ENCODE measurements around the gene UBL7.

Gene UBL7

DNA sequence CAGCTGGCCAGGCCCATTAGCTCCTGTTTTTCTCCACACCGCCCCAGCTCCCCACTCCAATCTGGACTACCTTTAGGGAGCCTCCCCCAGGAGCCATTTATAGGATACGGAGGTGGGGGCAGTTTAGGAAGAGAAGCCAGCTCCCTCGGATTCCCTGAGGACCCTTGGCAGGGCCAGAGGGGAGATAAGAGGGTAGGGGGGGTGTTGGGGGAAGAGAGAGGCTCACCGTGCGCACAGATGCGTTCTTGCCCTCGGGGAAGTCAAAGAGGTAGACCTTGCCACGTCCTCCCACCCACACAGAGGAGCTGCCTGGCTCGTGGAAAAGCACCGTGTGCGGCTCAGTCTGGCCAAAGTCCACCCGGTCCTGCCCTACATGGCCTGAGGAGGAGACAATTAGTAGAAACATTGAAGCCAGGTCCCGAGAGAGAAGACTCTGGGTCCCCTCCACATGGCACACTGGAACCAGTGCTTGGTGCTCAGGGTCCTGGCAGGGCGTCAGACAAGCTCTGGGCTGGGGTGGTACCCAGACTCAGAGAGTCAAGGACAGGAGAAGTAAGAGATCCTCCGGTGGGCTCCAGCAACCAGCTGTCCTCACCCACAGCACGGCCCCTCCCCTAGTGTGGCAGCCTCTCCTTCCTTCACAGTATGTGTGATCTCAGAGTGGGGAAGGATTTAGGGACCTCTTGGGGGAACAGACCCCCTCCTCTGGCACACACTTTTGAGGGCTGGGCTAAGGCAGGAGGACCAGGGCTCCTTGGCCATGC is 42.2 kb downstream of the UBL7 start:
- no peaks in the 10 kb centered on the region for H3K36me3 ChIP-seq (ENCODE audit: control insufficient read depth, low read length)
- no peaks in the 10 kb centered on the region for H3K9me2 ChIP-seq (replicated peaks; ENCODE audit: control insufficient read depth, low read length)
- peaks cover 19% of the 10 kb centered on the region for H4K20me1 ChIP-seq (ENCODE audit: control insufficient read depth, insufficient read depth, low read depth, low read length)
- no peaks in the 10 kb centered on the region for H3K4me1 ChIP-seq (ENCODE audit: control insufficient read depth, low read length)
- H3K4me2 ChIP-seq (ENCODE audit: low read length): no peak overlapping the region
- H3K79me2 ChIP-seq (ENCODE audit: control insufficient read depth, low read length): no peaks in the 10 kb centered on the region
- TF ChIP-seq, protein P1, sequence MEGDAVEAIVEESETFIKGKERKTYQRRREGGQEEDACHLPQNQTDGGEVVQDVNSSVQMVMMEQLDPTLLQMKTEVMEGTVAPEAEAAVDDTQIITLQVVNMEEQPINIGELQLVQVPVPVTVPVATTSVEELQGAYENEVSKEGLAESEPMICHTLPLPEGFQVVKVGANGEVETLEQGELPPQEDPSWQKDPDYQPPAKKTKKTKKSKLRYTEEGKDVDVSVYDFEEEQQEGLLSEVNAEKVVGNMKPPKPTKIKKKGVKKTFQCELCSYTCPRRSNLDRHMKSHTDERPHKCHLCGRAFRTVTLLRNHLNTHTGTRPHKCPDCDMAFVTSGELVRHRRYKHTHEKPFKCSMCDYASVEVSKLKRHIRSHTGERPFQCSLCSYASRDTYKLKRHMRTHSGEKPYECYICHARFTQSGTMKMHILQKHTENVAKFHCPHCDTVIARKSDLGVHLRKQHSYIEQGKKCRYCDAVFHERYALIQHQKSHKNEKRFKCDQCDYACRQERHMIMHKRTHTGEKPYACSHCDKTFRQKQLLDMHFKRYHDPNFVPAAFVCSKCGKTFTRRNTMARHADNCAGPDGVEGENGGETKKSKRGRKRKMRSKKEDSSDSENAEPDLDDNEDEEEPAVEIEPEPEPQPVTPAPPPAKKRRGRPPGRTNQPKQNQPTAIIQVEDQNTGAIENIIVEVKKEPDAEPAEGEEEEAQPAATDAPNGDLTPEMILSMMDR (IDR thresholded peaks at IDR 0.05; ENCODE audit: low read depth, low read length, poor library complexity, severe bottlenecking): no peak
- TF ChIP-seq EZH2phosphoT487 (IDR thresholded peaks at IDR 0.05; ENCODE audit: borderline replicate concordance, low read length): no peak
- peaks cover 100% of the 10 kb centered on the region for H3K27me3 ChIP-seq (ENCODE audit: control insufficient read depth, low read length)
- no peak overlapping the region for H3K27ac ChIP-seq (ENCODE audit: low read depth, low read length)
- no peak overlapping the region for H3K4me3 ChIP-seq (ENCODE audit: low read length)
- H3F3A ChIP-seq (ENCODE audit: control insufficient read depth, insufficient read depth): no peaks in the 10 kb centered on the region
- no peaks in the 10 kb centered on the region for H3K9me3 ChIP-seq (ENCODE audit: control insufficient read depth, insufficient read depth, low read length)

DNA sequence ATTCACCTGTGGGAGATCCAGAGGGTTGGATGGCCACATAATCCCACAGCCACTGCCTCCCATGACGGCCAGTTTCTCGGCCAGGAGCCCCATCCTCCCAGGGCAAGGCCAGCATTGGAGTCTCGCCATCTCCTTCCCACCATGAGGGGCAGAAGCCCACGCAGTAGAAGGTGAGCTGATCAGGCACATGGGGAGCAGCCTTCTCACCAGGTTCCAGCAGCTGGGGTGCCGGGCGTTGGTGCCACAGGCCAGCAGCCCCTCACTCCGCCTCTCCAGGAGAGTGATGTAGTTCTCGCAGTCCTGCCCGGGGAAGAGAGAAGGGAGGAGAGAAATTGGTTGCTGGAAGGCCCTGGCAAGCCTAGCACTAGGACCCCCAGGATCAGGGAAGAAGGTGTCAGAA is 43.3 kb downstream of the UBL7 start:
- no peak overlapping the region for H3K4me2 ChIP-seq (ENCODE audit: low read length)
- H4K20me1 ChIP-seq (ENCODE audit: control insufficient read depth, insufficient read depth, low read depth, low read length): peaks cover 19% of the 10 kb centered on the region
- H3K4me3 ChIP-seq (ENCODE audit: low read length): no peak overlapping the region
- H3K4me1 ChIP-seq (ENCODE audit: control insufficient read depth, low read length): no peaks in the 10 kb centered on the region
- peaks cover 99% of the 10 kb centered on the region for H3K27me3 ChIP-seq (ENCODE audit: control insufficient read depth, low read length)
- H3K9me2 ChIP-seq (replicated peaks; ENCODE audit: control insufficient read depth, low read length): no peaks in the 10 kb centered on the region
- H3K79me2 ChIP-seq (ENCODE audit: control insufficient read depth, low read length): no peaks in the 10 kb centered on the region
- no peaks in the 10 kb centered on the region for H3K9me3 ChIP-seq (ENCODE audit: control insufficient read depth, insufficient read depth, low read length)
- no peaks in the 10 kb centered on the region for H3K36me3 ChIP-seq (ENCODE audit: control insufficient read depth, low read length)
- H3K27ac ChIP-seq (ENCODE audit: low read depth, low read length): no peak overlapping the region
- H3F3A ChIP-seq (ENCODE audit: control insufficient read depth, insufficient read depth): no peaks in the 10 kb centered on the region
- TF ChIP-seq, protein P1 (IDR thresholded peaks at IDR 0.05; ENCODE audit: low read depth, low read length, poor library complexity, severe bottlenecking): no peak
- no peak for TF ChIP-seq EZH2phosphoT487 (IDR thresholded peaks at IDR 0.05; ENCODE audit: borderline replicate concordance, low read length)

DNA sequence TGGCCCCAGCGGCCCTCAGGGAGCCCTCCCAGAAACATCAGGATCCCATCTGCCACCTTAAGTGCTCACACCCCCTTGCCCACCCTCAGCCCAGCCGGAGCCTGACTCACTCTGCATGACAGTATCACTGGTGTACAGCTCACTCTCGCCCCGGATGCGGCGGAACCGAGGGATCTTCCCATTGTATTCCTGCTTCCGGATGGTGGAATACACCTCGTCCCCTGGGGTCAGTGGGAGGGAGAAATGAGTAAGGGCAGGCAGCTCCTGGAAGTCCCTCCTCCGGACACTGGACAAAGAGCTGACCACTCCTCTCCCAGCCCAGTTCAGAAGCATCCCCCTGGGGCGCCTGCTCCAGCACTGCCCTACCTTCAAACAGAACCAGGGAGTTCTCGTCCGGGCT is 43.7 kb downstream of the UBL7 start:
- H3K9me3 ChIP-seq (ENCODE audit: control insufficient read depth, insufficient read depth, low read length): no peaks in the 10 kb centered on the region
- no peaks in the 10 kb centered on the region for H3K36me3 ChIP-seq (ENCODE audit: control insufficient read depth, low read length)
- no peak overlapping the region for H3K27ac ChIP-seq (ENCODE audit: low read depth, low read length)
- no peak overlapping the region for H3K4me3 ChIP-seq (ENCODE audit: low read length)
- no peaks in the 10 kb centered on the region for H3K9me2 ChIP-seq (replicated peaks; ENCODE audit: control insufficient read depth, low read length)
- no peak overlapping the region for H3K4me2 ChIP-seq (ENCODE audit: low read length)
- H3F3A ChIP-seq (ENCODE audit: control insufficient read depth, insufficient read depth): no peaks in the 10 kb centered on the region
- H4K20me1 ChIP-seq (ENCODE audit: control insufficient read depth, insufficient read depth, low read depth, low read length): peaks cover 19% of the 10 kb centered on the region
- no peaks in the 10 kb centered on the region for H3K79me2 ChIP-seq (ENCODE audit: control insufficient read depth, low read length)
- no peaks in the 10 kb centered on the region for H3K4me1 ChIP-seq (ENCODE audit: control insufficient read depth, low read length)
- TF ChIP-seq, protein P1 (IDR thresholded peaks at IDR 0.05; ENCODE audit: low read depth, low read length, poor library complexity, severe bottlenecking): no peak
- TF ChIP-seq EZH2phosphoT487 (IDR thresholded peaks at IDR 0.05; ENCODE audit: borderline replicate concordance, low read length): no peak
- H3K27me3 ChIP-seq (ENCODE audit: control insufficient read depth, low read length): peaks cover 95% of the 10 kb centered on the region
